HT1080 (cell line): ENCODE measurements around the gene RRP7A. TPM values are rescaled to one million over a fixed set of nuclear protein-coding genes. Genes with fewer than 3 reads are reported as not detected.
"Not testable (repeated sequence)": the region's sequence is repeated elsewhere in the genome, so short reads cannot be mapped to it uniquely, and the experiment has no call there.

Experiments used
- DNase-seq: peaks from one replicate; pipeline ENCODE4 v3.0.0-alpha.2; 2015; ENCODE audit warnings: low read depth
- total RNA-seq: library from RNA; depleted of rRNA; stranded (reverse); fragments of >200 nt; shearing (Covaris generic); gene quantifications from 2 replicates; pipeline ENCODE4 v1.2.3, GENCODE V29; 2014

The RRP7A gene
- total RNA-seq, 1 experiment from 2014 or later, result 48.7 TPM

DNA sequence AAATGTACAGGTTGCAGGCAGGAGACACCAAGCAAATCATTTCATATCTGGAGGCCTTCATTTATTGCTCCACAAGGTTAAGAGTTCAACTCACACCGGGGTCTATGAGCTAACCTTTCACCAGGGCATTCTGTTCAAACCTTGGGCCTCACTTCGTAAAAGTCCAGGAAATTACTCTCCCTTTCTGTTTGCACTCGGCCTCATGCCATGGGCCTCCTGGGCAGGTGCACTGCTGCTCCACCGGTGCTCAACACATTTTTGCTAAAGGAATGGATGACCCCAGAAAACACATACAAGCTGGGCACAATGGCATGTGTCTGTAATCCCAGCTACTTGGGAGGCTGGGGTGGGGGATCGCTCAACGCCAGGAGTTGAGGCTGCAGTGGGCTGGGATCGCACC, 16.6 kb upstream of the RRP7A start:
- DNase-seq, result no peak

DNA sequence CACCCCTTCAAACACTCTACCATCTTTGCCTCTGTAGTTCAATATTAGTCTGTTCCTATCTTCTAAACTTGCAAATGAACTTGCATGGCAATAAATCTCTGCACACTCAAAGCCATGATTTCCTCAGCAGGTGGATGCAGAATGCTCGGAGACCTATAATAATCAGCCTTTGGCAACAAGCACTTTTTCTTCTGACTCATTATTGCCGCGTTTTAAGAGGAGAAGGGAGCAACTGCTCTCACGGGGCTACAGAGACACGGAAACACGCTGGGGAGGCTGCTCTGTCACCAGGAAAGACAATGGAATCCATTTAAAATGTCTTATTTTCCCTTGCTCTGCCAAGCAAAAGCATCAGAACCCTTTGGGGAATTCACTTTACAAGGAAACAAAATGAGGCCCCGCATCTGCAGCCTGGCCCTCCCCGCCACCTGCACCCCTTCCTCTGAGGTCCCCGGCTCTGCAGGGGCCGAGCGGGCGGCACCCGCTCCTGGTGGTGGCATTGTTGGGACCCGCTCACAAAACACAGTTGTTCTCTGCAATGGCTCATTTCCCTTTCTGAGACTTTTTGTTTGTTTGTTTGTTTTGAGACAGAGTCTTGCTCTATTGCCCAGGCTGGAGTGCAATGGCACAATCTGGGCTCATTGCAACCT, 15.6 kb upstream of the RRP7A start:
- DNase-seq, result not testable (repeated sequence)

DNA sequence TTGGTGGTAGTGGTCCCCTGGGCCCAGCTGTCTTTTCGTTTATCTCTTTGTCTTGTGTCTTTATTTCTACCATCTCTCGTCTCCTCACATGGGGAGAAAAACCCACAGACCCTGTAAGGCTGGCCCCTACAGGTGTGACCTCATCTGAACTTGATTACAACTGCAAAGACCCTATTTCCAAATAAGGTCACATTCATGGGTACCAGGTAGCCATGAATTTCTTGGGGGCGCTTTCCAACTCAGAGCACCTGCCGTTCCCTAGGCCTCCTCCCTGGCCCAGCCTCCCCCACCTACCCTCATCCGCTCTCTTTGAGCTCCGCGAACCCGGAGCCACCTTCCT, 14.0 kb upstream of the RRP7A start:
- DNase-seq, result no peak

DNA sequence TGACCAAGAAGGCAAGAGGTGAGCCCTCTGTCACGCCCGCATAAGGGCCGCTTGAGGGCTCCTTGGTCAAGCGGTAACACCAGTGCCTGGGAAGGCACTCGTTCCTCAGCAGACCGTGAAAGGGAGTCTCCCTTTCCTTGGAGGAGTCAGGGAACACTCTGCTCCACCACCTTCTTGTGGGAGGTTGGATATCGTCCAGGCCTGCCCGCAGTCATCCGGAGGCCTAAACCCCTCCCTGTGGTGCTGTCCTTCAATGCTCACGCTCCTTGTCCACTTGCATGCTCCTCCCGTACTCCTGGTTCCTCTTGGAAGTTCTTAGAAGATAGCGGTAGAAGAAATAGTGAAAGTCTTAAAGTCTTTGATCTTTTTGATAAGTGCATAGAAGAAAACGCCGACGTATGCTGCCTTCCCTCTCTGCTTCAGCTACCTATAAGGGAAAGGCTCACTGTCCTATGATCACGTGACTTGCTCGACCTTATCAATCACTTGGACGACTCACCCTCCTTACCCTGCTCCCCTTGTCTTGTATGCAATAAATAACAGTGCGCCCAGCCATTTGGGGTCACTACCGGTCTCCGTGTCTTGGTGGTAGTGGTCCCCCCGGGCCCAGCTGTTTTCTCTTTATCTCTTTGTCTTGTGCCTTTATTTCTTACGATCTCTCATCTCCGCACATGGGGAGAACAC, 11.9 kb upstream of the RRP7A start:
- DNase-seq, result not testable (repeated sequence)

DNA sequence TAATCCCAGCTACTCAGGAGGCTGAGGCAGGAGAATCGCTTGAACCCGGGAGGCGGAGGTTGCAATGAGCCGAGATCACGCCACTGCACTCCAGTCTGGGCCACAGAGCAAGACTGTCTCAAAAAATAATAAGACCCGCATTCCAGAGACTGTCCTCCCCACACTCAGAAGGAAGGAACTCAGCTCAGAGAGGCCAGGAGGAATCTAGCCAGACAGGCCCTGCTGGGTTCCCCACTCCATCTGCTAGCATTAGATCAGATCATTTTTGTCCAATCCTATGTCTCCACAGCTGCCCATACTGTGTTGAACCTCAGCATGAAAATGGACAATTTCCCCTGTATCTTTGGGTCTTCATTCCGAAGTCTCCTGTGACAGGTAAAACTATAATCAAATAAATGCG, 9.8 kb upstream of the RRP7A start:
- DNase-seq, result not testable (repeated sequence)

DNA sequence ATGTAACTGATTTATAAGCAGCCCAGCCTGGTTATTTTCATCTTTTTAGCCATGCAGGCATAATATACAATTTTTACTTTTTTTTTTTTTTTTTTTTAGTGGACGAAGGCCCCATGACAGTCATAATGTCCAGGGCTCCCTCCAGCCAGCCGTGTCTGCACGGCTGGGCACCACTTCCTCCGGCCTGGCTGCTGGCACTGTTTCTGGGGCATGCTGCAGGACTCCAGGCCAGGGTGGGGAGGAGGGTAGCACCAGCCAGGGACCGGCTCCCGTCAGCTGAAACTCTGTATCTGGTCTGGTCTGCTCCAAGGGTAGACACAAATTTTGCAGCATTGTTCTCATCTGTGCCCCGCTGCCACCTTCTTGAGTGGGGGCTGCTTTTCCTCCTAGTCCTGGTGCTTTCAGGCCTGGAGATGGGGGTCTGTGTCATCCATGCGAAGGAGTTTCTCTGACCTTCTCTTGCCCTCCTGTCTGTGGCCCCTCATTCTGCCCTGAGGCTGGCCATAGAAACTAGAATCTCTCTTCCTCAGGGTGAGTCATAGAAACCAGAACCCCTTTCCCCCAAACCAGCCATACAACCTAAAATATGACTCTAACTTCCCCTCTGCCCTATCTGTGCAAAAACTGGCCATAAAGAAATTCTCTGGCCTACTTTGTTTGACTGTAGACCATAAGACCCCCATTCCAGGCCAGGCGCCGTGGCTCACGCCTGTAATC, 9.2 kb upstream of the RRP7A start:
- DNase-seq, result no peak

DNA sequence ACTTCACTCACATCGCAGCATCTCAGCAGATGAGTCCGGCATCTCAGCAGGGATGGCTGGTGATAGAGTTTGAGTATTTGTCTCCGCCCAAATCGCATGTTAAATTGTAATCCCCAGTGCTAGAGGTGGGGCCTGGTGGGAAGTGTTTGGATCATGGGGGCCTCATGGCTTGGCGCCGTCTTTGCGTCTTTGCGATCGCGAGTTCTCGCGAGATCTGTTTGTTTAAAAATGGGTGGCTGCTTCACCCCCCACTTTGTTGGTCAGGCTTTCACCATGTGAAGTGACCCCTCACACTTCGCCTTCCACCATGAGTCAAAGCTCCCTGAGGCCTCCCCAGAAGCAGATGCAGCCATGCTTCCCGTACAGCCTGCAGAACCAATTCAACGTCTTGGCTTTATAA, 3.0 kb upstream of the RRP7A start:
- no peak for DNase-seq

DNA sequence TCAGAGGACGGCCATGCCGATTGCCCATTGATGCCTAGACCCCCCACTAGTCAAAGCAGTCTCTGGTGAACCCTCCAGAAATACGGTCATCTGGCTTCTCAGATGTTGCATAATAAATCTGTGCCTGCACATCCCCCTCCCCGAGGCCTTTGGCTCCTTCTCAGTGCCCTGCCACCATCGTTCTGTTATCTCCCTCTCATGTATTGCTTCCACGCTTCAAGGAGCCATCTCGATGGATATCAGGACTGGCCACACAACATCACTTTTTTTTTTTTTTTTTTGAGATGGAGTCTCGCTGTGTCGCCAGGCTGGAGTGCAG, 1.6 kb upstream of the RRP7A start:
- DNase-seq, result no peak

DNA sequence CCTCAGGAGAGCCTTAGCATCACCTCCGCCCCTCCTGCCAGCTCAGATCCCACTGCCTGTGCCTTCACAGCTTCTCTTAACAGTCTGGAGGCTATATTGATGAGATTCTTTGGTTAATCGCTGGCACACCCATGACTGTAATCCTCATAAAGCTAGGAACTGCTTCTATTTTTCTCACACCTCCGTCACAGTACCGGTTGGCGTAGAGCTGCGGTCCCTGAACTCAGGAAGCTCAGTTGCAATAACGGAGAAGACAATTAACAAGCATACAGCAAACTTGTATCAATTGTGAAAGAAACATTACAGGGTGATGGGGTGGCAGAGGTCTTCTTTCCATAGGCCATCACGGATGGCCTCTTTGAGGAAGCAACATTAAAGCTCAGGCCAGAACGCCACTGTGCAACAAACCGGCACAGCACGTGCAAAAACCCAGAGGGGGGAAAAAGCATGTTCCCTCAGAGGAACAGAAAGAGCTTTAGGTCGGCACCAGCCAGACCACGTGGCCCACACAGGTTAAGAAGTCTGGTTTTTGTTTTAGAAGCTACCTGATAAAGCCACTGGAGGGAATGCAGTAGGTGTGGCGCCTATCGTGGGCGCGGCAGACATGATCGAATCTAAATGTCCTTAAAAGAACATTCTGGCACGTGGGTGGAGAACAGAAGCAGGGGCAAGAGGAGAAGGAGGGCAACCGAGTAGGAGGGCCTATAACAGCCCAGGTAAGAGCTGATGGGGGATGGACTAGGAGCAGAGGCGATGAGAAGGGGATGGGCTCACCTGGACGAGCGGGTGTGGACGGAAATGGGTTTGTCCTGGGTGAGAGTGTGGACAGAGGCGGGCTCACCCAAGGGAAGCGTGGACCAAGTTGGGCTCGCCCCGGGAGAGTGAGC, 715 bp downstream of the RRP7A start:
- DNase-seq, result not testable (repeated sequence)

DNA sequence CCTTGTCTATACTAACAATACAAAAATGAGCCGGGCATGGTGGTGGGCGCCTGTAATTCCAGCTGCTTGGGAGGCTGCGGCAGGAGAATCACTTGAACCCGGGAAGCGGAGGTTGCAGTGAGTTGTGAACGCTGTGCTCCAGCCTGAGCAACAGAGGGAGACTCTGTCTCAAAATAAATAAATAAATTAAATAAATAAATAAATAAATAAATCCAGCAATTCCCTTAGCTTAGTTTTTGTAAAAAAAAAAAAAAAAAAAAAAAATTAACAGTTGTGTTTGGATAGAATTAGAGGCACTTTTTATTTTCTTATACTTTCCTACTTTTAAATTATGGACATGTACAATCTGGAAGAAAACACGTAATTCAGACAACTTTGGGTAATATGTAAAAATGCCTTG, 2.5 kb downstream of the RRP7A start:
- not testable (repeated sequence) for DNase-seq

DNA sequence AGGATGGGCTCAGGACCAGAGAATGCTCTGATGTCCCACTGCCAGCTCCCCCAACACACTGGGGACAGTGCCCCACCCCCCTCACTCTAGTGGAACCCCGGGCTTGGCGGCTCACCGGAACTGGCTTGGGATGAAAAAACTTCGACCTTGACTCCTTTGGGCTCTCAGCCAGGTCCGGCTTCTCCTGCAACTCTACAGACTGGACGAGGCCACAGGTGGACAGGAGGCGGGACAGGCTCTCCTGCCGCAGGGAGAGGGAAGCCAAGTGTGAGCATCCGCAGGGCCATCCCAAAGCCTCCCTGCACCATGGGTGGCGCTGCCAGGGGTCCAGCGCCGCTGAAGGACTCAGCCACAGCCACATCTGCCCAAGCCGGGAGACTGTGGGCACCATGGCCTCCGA, 3.7 kb downstream of the RRP7A start:
- DNase-seq, result no peak

DNA sequence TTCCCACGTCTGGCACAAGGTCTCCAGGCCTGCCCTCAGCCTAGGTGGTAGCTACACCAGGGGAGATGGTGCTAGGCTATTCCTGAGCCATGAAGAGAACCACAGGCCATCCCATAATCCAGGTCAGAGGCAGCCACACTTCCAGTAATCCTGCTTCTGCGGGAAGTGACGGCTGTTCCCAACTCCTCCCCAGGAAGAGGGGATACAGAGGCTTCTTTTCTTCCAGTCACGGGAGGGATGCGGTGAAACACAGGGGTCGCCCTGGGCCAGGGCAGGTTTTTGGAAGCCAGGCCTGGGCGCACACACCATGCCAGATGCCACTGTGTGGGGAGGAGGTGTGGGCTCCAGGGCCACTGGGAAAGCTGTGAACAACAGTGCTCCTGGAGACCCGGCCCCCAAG, 4.3 kb downstream of the RRP7A start:
- not testable (repeated sequence) for DNase-seq

DNA sequence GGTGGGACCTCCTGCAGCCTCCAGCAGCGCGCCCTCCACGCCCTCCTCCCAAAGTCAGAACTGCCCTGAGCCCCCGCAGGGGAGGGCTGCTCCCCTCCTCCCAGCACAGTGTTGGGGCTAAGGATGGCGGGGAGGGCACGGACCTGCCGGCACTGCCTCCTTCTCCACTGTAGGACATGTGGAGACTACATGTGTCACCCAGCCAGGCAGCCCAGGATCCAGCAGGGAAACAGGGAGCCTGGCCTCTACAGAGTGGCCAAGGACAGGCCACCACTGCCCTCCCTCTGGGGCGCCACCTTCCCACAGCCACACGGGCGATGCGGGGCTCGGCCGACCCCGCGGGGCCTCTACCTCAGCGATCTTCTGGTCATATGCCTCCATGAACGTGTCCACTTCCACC, 5.3 kb downstream of the RRP7A start:
- not testable (repeated sequence) for DNase-seq

DNA sequence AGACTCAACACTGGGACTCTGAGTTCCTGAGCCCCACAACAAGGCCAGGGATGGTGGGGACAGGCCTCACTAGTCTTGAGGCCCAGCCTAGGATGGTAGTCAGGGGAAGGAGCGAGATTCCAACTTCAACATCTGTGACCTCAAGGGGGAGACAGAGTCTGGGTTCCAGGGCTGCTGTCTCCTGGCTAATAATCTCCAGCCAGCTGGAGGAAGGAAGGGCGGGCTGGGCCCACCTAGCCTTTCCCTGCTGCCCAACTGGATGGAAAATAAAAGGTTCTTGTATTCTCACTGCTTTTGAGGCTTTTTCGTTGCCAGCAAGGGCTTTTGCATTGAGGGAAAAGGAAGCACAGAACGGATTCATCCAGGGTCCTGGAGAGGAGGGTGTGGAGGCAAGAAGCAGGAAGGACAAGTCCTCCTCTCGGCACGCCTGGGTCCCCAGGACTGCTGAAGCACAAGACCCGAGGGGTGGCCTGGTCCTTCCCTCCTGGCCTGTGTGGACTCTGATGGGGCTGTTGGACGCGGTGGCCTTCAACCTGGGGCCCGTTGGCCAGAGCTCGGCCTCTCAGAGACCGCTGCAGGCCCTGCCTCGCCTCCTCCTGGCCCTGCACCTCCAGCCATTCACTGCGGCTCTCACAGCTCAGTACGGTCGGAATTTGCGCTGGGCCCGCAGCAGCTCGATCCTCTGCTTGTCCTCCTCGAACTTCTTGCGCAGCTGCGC, 7.2 kb downstream of the RRP7A start:
- DNase-seq, result not testable (repeated sequence)

DNA sequence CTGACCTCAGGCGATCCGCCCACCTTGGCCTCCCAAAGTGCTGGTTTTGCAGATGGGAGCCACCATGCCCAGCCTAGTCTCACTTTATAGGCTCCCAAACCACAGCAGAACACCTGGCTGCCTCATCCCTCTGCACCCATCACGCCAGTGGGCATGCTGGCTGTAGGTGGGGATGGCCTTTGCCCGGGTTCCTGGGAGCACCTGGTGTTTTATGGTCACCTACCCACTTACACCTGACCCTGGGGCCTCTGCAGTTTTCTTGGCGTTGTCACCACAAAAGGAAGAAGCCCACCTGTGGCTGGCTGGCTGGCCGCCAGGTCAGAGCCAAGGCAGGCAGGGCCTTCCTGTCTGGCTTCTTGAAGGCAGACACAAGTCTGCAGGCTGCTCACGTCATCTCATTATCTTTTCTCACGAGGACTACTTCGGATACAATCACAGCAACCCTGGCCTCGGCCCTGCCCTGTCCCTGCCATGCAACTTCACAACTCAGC, 8.2 kb downstream of the RRP7A start:
- no peak for DNase-seq

DNA sequence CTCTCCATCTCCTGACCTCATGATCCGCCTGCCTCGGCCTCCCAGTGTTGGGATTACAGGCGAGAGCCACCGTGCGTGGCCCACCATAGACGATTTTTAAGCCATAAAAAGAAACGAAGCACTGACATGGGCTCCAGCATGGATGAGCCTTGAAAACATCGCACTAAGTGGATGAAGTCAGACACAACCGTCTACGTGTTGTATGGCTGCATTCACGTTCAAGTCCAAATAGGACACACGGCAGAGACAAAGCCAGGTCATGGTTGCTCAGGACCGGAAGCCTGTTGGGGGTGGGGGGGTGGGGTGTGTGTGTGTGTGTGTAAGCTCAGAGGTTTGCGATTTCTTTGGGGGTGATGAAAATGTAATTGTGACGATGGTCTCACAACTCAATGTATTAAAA, 10.0 kb downstream of the RRP7A start:
- no peak for DNase-seq

DNA sequence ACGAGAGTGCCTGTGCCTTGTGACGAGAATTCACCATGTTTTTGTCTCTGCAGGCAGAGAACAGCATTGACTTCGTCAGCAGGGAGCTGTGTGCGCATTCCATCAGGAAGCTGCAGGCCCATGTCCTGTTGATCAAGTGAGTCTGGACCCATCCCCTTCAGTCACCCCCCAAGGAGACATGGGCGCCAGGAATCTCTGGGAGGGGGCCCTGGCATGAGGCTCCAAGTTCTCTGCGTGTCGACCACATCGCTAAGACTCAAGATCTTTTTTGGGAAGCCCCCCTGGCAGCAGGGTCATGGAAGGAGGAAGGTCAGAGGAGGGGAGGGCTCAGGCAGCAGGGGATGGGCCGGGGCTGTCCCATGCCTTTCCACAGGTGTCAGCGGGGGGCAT, 10.6 kb downstream of the RRP7A start:
- DNase-seq, result not testable (repeated sequence)

DNA sequence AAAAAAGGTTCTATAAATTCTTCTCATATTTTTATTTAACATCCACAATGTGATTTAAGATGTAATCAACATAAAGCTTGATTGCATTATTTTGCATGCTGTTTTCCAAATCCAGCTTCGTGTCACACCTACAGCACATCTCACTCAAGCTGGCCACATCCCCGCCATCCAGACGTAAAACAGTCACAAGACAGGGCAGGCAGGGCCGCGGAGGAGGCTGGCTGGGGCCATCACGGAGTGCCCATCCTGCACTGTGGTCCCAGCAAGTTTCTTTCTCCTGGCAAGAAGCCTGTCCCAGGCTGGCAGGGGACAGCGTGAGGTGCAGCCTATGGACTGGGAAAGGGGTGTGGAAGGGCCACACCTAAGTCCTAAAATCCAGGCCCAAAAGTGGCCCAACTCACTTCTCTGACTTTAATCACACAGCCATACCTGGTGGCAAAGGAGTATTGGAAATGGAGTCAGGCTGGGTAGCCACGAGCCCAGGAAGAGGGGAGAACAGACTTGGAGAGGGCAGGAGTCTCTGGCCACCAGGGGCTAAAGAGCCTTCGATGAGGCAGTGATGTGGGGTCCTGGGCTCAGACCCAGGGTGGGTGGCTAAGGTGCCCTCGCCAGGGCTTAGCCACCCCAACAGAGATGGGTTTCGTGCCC, 11.1 kb downstream of the RRP7A start:
- not testable (repeated sequence) for DNase-seq

DNA sequence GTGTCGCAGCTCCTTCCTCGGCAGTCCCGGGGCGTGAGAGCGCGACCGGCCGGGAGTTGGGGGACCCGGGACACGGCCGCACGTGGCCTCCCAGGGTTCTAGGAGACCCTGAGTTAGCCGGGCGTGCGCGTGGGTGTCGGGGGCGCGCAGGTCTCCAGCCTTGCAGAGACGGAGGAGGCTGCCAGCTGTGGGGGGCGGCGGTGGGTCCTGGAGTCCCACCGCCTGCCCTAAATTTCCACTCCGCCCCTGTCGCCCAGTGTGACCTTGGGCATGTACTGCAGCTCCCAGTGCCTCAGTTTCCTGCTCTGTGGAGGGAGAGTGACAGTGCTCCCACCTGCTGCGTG, 18.8 kb downstream of the RRP7A start:
- no peak for DNase-seq

DNA sequence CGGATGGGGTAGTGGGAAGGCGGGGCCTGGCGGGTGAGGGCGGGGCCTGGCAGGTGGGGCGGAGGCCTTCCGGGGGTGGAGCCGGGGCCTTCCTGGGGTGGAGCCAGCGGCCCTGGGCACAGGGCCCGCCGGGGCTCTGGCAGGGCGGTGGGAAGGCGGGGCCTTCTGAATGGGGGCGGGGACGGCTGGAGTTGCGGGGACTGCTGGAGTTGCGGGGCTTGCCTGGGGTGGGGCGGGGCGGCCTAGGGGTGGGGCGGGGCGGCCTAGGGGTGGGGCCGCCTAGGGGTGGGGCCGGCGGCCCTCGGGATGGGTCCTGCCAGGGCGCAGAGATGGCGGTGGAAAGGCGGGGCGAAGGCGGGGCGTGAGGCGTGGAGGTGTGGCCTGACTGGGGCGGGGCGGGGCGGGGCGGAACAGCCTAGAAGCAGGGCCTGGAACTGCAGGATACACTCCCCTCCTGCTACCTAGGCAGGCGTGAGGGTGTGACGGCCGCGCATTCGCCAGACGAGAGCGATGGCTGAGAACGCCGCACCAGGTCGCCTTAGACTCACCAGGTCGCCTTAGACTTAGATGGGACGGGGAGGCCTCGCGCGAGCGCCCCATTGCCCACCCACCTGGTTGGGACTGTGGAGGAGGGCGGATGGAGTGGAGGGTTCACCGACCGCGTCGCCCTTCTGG, 19.3 kb downstream of the RRP7A start:
- no peak for DNase-seq
